Astrocyte of the cerebellum (primary cell): ENCODE measurements around the gene NF2.
A peak's percentile ranks its signal among the peaks of the same experiment; 100 is the strongest.

ENCODE experiments used
- DNase-seq: peaks from one replicate; pipeline ENCODE4 v3.0.0-alpha.2; 2011; ENCODE audit warnings: low read depth
- H3K4me3 ChIP-seq: 2 replicates; pipeline ENCODE4 v1.5.1; 2011; ENCODE audit warnings: mild to moderate bottlenecking, low read depth, low read length, moderate library complexity
- CTCF ChIP-seq: IDR thresholded peaks from 2 replicates; pipeline ENCODE4 v1.5.1; 2012; ENCODE audit warnings: low read length, low read depth, moderate library complexity, mild to moderate bottlenecking; ENCODE audit errors: missing control alignments
- in situ Hi-C: cut with HindIII; loops from 2 replicates; pipeline ENCODE4 v1.10.0; 2017; ENCODE audit warnings: low sequenced_read_pairs

The NF2 gene

DNA sequence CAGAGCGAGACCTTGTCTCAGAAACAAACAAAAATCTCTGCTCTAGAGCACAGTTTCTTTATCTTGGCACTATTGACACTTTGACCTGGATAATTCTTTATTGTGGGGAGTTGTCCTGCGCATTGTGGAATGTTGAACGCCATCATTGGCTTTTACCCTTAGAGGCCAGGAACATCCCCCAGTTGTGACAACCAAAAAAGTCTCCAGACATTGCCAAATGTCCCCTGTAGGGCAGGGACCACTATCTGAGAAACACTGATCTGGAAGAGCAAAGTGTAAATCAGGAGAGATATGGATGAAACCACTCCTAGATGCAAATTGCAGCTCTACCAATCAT, 4.8 kb upstream of the NF2 start:
- no peak for DNase-seq
- no peak overlapping the region for H3K4me3 ChIP-seq
- in situ Hi-C loops, result no loop called here
- no peak for TF ChIP-seq CTCF

DNA sequence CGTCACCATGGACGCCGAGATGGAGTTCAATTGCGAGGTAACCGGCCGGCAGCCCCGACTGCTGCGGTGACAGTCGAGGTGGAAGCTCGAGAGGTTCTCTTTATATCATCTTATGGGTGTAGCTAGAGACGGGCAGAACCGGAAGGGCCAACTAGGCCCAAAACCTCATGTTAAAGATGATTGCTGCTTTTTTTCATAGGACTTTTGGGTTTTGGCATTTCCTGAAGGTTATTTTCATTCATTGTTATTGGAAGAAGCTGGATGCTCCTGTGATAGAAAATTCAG, 585 bp downstream of the NF2 start:
- H3K4me3 ChIP-seq, result peak overlapping the region; percentile 93
- no peak for TF ChIP-seq CTCF
- no peak for DNase-seq
- in situ Hi-C loops, result no loop called here

GRCh38 chr22:29605527-29605850, 2.1 kb downstream of the NF2 start:
- DNase-seq, result no peak
- in situ Hi-C loops, result no loop called here
- H3K4me3 ChIP-seq, result peak overlapping the region; percentile 93
- no peak for TF ChIP-seq CTCF

- no peak for TF ChIP-seq CTCF
- in situ Hi-C loops, result no loop called here
- DNase-seq, result no peak
- H3K4me3 ChIP-seq, result no peak overlapping the region
These were observed 2.9 kb downstream of the NF2 start for GRCh38 chr22:29606320-29606719.

GRCh38 chr22:29607426-29607825, 4.0 kb downstream of the NF2 start:
- no peak for TF ChIP-seq CTCF
- DNase-seq, result no peak
- in situ Hi-C loops, result no loop called here

DNA sequence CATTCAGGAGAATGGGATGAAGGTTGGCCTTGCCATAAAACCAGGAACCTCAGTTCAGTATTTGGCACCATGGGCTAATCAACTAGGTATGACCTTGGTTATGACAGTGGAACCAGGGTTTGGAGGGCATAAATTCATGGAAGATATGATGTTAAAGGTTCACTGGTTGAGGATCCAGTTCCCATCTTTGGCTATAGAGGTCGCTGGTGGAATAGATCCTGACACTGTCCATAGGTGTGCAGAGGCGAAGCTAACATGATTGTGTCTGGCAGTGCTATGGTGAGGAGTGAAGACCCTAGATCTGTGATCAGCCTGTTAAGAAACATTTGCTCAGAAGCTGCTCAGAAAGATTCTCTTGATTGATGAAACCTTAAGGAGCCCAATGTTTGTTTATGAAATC, 5.7 kb downstream of the NF2 start:
- in situ Hi-C loops, result no loop called here
- DNase-seq, result no peak
- TF ChIP-seq CTCF, result peak; percentile 48
- no peak overlapping the region for H3K4me3 ChIP-seq

More at GRCh38 chr22:29607426-29607825, 4.0 kb downstream of the NF2 start:
- H3K4me3 ChIP-seq, result no peak overlapping the region

GRCh38 chr22:29610780-29611179, 7.3 kb downstream of the NF2 start:
- H3K4me3 ChIP-seq, result no peak overlapping the region
- DNase-seq, result no peak
- TF ChIP-seq CTCF, result no peak
- in situ Hi-C loops, result no loop called here
